H1 (cell line): ENCODE measurements around the gene TANC1. TPM values are rescaled to one million over a fixed set of nuclear protein-coding genes. Genes with fewer than 3 reads are reported as not detected.

Source experiments
- CHD1 ChIP-seq: IDR thresholded peaks from 2 replicates; pipeline ENCODE4 v1.6.1; 2012; ENCODE audit warnings: low read depth, low read length, improper control_type of control experiment
- CTBP2 ChIP-seq: IDR thresholded peaks from 2 replicates; pipeline ENCODE4 v1.7.0; 2011; ENCODE audit warnings: borderline replicate concordance, mild to moderate bottlenecking, moderate library complexity, mixed read lengths, low read length; ENCODE audit not compliant: insufficient read depth, insufficient read length
- EZH2 ChIP-seq: fragments of 200-600 bp; sonication (generic); IDR thresholded peaks from 2 replicates; pipeline ENCODE4 v1.7.1; 2012; ENCODE audit warnings: low read depth, mild to moderate bottlenecking, moderate library complexity, low read length, inconsistent platforms; ENCODE audit not compliant: severe bottlenecking
- HDAC6 ChIP-seq: IDR thresholded peaks from one replicate; pipeline ENCODE4 v1.7.1; 2012; ENCODE audit warnings: low read depth, mild to moderate bottlenecking, inconsistent platforms, low read length, moderate library complexity
- PHF8 ChIP-seq: fragments of 200-600 bp; sonication (generic); conservative IDR thresholded peaks from 2 replicates; pipeline ENCODE4 v1.7.1; 2012; ENCODE audit warnings: low read depth, mild to moderate bottlenecking, inconsistent platforms, low read length, moderate library complexity
- SRF ChIP-seq: IDR thresholded peaks from 2 replicates; pipeline ENCODE4 v1.6.1; 2011; ENCODE audit warnings: mild to moderate bottlenecking, low read depth, low read length, moderate library complexity
- TBP ChIP-seq: IDR thresholded peaks from 2 replicates; pipeline ENCODE4 v1.6.1; 2011; ENCODE audit warnings: low read depth, low read length, improper control_type of control experiment
- polyA plus RNA-seq, 7 experiments: library from polyadenylated mRNA; depleted of rRNA in 3 of 7; stranded (reverse) in 5 of 7; unstranded in 2 of 7; fragments of >200 nt in 5 of 7; fragments of 200-250 nt in 2 of 7; gene quantifications; 1 replicate in 5 of 7; 2 replicates in 1 of 7; 4 replicates in 1 of 7; pipeline versions ENCODE4 v1.2.1 to v1.2.3, GENCODE V29; 2011 to 2013; ENCODE audit warnings: missing spikeins in 2 of 7, mixed read lengths in 2 of 7
- total RNA-seq: library from RNA; stranded (reverse); fragmentation: NEBNext Ultra II Directional; extraction: Animal tissue kit (Norgen Biotek cat#: 25700); gene quantifications from 2 replicates; pipeline ENCODE4 v1.2.1, GENCODE V29; 2021
- TF ChIP-seq, protein P1 (sequence below): fragments of 300-600 bp; sonication (generic); IDR thresholded peaks from 2 replicates; pipeline ENCODE4 v1.7.1; 2012; ENCODE audit warnings: low read length, moderate library complexity, mild to moderate bottlenecking, inconsistent platforms; ENCODE audit not compliant: insufficient replicate concordance
- TF ChIP-seq, protein P2 (sequence below): IDR thresholded peaks from 2 replicates; pipeline ENCODE4 v1.6.1; 2011; ENCODE audit warnings: low read length, improper control_type of control experiment
- TF ChIP-seq, protein P3 (sequence below): IDR thresholded peaks from 2 replicates; pipeline ENCODE4 v1.6.1; 2012; ENCODE audit warnings: inconsistent platforms

The TANC1 gene
- total and polyA plus RNA-seq, 2 of the 8 experiments (the other 6 are each of a cell fraction or from before 2014, with no cell fraction given): 4.1 to 7.6 TPM

DNA sequence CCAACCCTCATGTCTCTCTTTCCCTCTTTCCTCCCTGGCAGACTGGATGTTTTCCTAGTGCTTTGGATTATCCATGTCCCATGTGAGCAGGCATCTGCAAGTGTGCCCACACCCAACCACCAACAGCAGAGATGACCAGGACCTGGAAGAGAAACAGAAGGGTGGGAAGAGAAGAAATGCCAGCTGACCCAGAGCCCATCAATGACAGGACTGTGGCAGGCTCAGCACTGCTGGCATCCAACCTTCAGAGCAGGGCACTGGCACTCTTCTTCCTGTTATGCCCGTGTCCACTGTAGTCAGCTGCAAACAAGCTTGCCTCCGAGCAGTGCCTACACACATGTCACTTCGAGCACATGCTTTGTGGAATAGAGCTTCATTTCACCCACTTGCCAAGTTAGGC is 121.1 kb downstream of the TANC1 start (continued):
- TF ChIP-seq, protein P1, sequence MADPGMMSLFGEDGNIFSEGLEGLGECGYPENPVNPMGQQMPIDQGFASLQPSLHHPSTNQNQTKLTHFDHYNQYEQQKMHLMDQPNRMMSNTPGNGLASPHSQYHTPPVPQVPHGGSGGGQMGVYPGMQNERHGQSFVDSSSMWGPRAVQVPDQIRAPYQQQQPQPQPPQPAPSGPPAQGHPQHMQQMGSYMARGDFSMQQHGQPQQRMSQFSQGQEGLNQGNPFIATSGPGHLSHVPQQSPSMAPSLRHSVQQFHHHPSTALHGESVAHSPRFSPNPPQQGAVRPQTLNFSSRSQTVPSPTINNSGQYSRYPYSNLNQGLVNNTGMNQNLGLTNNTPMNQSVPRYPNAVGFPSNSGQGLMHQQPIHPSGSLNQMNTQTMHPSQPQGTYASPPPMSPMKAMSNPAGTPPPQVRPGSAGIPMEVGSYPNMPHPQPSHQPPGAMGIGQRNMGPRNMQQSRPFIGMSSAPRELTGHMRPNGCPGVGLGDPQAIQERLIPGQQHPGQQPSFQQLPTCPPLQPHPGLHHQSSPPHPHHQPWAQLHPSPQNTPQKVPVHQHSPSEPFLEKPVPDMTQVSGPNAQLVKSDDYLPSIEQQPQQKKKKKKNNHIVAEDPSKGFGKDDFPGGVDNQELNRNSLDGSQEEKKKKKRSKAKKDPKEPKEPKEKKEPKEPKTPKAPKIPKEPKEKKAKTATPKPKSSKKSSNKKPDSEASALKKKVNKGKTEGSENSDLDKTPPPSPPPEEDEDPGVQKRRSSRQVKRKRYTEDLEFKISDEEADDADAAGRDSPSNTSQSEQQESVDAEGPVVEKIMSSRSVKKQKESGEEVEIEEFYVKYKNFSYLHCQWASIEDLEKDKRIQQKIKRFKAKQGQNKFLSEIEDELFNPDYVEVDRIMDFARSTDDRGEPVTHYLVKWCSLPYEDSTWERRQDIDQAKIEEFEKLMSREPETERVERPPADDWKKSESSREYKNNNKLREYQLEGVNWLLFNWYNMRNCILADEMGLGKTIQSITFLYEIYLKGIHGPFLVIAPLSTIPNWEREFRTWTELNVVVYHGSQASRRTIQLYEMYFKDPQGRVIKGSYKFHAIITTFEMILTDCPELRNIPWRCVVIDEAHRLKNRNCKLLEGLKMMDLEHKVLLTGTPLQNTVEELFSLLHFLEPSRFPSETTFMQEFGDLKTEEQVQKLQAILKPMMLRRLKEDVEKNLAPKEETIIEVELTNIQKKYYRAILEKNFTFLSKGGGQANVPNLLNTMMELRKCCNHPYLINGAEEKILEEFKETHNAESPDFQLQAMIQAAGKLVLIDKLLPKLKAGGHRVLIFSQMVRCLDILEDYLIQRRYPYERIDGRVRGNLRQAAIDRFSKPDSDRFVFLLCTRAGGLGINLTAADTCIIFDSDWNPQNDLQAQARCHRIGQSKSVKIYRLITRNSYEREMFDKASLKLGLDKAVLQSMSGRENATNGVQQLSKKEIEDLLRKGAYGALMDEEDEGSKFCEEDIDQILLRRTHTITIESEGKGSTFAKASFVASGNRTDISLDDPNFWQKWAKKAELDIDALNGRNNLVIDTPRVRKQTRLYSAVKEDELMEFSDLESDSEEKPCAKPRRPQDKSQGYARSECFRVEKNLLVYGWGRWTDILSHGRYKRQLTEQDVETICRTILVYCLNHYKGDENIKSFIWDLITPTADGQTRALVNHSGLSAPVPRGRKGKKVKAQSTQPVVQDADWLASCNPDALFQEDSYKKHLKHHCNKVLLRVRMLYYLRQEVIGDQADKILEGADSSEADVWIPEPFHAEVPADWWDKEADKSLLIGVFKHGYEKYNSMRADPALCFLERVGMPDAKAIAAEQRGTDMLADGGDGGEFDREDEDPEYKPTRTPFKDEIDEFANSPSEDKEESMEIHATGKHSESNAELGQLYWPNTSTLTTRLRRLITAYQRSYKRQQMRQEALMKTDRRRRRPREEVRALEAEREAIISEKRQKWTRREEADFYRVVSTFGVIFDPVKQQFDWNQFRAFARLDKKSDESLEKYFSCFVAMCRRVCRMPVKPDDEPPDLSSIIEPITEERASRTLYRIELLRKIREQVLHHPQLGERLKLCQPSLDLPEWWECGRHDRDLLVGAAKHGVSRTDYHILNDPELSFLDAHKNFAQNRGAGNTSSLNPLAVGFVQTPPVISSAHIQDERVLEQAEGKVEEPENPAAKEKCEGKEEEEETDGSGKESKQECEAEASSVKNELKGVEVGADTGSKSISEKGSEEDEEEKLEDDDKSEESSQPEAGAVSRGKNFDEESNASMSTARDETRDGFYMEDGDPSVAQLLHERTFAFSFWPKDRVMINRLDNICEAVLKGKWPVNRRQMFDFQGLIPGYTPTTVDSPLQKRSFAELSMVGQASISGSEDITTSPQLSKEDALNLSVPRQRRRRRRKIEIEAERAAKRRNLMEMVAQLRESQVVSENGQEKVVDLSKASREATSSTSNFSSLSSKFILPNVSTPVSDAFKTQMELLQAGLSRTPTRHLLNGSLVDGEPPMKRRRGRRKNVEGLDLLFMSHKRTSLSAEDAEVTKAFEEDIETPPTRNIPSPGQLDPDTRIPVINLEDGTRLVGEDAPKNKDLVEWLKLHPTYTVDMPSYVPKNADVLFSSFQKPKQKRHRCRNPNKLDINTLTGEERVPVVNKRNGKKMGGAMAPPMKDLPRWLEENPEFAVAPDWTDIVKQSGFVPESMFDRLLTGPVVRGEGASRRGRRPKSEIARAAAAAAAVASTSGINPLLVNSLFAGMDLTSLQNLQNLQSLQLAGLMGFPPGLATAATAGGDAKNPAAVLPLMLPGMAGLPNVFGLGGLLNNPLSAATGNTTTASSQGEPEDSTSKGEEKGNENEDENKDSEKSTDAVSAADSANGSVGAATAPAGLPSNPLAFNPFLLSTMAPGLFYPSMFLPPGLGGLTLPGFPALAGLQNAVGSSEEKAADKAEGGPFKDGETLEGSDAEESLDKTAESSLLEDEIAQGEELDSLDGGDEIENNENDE: no peak
- TF ChIP-seq, protein P2, sequence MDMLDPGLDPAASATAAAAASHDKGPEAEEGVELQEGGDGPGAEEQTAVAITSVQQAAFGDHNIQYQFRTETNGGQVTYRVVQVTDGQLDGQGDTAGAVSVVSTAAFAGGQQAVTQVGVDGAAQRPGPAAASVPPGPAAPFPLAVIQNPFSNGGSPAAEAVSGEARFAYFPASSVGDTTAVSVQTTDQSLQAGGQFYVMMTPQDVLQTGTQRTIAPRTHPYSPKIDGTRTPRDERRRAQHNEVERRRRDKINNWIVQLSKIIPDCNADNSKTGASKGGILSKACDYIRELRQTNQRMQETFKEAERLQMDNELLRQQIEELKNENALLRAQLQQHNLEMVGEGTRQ: no peak
- TF ChIP-seq PHF8: no peak
- TF ChIP-seq TBP: no peak
- TF ChIP-seq HDAC6: no peak
- no peak for TF ChIP-seq CTBP2
- no peak for TF ChIP-seq EZH2
- TF ChIP-seq, protein P3, sequence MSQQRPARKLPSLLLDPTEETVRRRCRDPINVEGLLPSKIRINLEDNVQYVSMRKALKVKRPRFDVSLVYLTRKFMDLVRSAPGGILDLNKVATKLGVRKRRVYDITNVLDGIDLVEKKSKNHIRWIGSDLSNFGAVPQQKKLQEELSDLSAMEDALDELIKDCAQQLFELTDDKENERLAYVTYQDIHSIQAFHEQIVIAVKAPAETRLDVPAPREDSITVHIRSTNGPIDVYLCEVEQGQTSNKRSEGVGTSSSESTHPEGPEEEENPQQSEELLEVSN: no peak
- no peak for TF ChIP-seq CHD1
- TF ChIP-seq SRF: no peak
